Measurements from ENCODE around the gene TIMP2. TPM values are rescaled to one million over a fixed set of nuclear protein-coding genes. Genes with fewer than 3 reads are reported as not detected.
A peak's percentile ranks its signal among the peaks of the same experiment; 100 is the strongest.

Gene TIMP2
- total and polyA plus RNA-seq, 2 of the 13 experiments (the other 11 are each of a cell fraction or from before 2014, with no cell fraction given): 3.8 to 8.5 TPM

GRCh38 chr17:78852709-78853121, 72.5 kb downstream of the TIMP2 start (continued):
- no peak for TF ChIP-seq ZNF770 (CRISPR knock-in tag; IDR thresholded peaks at IDR 0.05)
- TF ChIP-seq TEAD3 (CRISPR knock-in tag; optimal IDR thresholded peaks at IDR 0.05; ENCODE audit: borderline replicate concordance): no peak
- no peak for TF ChIP-seq ZNF703 (CRISPR knock-in tag; IDR thresholded peaks at IDR 0.05; ENCODE audit: borderline replicate concordance)
- no peak for TF ChIP-seq ZKSCAN1 (IDR thresholded peaks at IDR 0.05; ENCODE audit: low read length)
- TF ChIP-seq RAD21 (CRISPR knock-in tag; IDR thresholded peaks at IDR 0.05): peak; percentile 76
- no peak for TF ChIP-seq XBP1 (CRISPR knock-in tag; IDR thresholded peaks at IDR 0.05)
- no peak for TF ChIP-seq SKI (IDR thresholded peaks at IDR 0.05; ENCODE audit: partially characterized antibody)
- no peak for TF ChIP-seq ZNF800 (CRISPR knock-in tag; IDR thresholded peaks at IDR 0.05)
- TF ChIP-seq, protein P1, sequence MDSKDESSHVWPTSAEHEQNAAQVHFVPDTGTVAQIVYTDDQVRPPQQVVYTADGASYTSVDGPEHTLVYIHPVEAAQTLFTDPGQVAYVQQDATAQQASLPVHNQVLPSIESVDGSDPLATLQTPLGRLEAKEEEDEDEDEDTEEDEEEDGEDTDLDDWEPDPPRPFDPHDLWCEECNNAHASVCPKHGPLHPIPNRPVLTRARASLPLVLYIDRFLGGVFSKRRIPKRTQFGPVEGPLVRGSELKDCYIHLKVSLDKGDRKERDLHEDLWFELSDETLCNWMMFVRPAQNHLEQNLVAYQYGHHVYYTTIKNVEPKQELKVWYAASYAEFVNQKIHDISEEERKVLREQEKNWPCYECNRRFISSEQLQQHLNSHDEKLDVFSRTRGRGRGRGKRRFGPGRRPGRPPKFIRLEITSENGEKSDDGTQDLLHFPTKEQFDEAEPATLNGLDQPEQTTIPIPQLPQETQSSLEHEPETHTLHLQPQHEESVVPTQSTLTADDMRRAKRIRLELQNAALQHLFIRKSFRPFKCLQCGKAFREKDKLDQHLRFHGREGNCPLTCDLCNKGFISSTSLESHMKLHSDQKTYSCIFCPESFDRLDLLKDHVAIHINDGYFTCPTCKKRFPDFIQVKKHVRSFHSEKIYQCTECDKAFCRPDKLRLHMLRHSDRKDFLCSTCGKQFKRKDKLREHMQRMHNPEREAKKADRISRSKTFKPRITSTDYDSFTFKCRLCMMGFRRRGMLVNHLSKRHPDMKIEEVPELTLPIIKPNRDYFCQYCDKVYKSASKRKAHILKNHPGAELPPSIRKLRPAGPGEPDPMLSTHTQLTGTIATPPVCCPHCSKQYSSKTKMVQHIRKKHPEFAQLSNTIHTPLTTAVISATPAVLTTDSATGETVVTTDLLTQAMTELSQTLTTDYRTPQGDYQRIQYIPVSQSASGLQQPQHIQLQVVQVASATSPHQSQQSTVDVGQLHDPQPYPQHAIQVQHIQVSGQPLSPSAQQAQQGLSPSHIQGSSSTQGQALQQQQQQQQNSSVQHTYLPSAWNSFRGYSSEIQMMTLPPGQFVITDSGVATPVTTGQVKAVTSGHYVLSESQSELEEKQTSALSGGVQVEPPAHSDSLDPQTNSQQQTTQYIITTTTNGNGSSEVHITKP (CRISPR knock-in tag; IDR thresholded peaks at IDR 0.05; ENCODE audit: low read depth): no peak
- TF ChIP-seq MAZ (IDR thresholded peaks at IDR 0.05; ENCODE audit: borderline replicate concordance, low read depth, low read length): no peak
- TF ChIP-seq MAZ (CRISPR knock-in tag; IDR thresholded peaks at IDR 0.05; ENCODE audit: low read depth): peak; percentile 49; the same call in 1 of the 2 replicates
- TF ChIP-seq, protein P2, sequence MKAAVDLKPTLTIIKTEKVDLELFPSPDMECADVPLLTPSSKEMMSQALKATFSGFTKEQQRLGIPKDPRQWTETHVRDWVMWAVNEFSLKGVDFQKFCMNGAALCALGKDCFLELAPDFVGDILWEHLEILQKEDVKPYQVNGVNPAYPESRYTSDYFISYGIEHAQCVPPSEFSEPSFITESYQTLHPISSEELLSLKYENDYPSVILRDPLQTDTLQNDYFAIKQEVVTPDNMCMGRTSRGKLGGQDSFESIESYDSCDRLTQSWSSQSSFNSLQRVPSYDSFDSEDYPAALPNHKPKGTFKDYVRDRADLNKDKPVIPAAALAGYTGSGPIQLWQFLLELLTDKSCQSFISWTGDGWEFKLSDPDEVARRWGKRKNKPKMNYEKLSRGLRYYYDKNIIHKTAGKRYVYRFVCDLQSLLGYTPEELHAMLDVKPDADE (CRISPR knock-in tag; IDR thresholded peaks at IDR 0.05): no peak
- TF ChIP-seq ZFYVE20 (CRISPR knock-in tag; IDR thresholded peaks at IDR 0.05; ENCODE audit: borderline replicate concordance, low read depth): no peak
- TF ChIP-seq ZNF296 (CRISPR knock-in tag; conservative IDR thresholded peaks at IDR 0.05): no peak
- TF ChIP-seq ZNF362 (CRISPR knock-in tag; IDR thresholded peaks at IDR 0.05; ENCODE audit: borderline replicate concordance): no peak
- no peak for TF ChIP-seq MED1 (CRISPR knock-in tag; IDR thresholded peaks at IDR 0.05)
- TF ChIP-seq ZBTB3 (CRISPR knock-in tag; IDR thresholded peaks at IDR 0.05; ENCODE audit: borderline replicate concordance, low read depth): no peak
- no peak for TF ChIP-seq LBX2 (CRISPR knock-in tag; IDR thresholded peaks at IDR 0.05; ENCODE audit: borderline replicate concordance)
- peak; percentile 40; the same call in 1 of the 2 replicates for TF ChIP-seq GFI1 (CRISPR knock-in tag; IDR thresholded peaks at IDR 0.05; ENCODE audit: borderline replicate concordance)
- no peak for TF ChIP-seq PAWR (CRISPR knock-in tag; IDR thresholded peaks at IDR 0.05; ENCODE audit: borderline replicate concordance)
